ENCODE measurements around the gene TIAM2.

Gene TIAM2

DNA sequence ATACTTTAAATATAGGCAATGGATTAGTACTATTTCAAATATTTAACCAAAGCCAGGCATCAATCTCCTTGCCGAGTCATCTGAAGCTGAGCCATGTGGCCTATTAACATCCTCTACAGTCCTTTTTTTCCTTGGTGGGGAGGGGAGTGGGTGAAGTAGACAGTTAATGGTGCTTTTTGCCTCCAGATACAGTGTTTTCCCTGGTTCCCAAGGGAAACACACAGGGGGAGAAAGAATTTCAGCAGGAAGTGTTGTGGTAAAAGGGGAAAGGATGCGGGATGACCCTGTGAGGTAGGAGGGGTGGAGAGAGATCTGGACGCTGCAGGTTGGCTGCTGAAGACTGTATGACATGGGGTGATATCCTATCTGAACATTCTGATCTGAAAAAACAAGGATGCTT, 278.3 kb downstream of the TIAM2 start:
- TF ChIP-seq CTCF (IDR thresholded peaks at IDR 0.05; ENCODE audit: insufficient read depth, low read length, poor library complexity, severe bottlenecking) = no peak
- DNase-seq (ENCODE audit: extremely low read depth, insufficient read length) = no peak
- H3K4me3 ChIP-seq (replicated peaks; ENCODE audit: low read depth, low read length) = no peak overlapping the region
- H3K27me3 ChIP-seq (replicated peaks; ENCODE audit: control insufficient read depth, insufficient read depth, low read length) = no peaks in the 10 kb centered on the region
- H3K36me3 ChIP-seq (ENCODE audit: control insufficient read depth, insufficient read depth, low read length) = peaks cover 7% of the 10 kb centered on the region; the same call in 1 of the 2 replicates

DNA sequence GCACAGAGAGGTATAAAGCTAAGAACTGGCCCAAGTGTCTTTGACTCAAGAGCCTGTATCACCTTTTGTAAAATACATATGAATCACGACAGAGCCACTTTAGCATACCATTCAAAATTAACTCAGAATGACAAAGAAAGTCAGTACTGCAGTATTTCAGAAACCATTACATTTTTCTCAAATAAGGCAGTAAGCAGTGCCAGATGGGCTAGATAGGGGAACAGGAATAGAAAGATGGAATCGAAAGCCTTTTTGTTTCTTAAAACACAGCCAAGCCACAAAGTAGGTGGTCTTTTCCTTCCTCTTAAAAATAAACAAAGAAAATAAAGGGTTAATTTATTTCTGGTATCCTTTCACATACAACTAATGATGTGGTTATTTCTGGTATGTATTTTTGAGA, 279.0 kb downstream of the TIAM2 start:
- no peaks in the 10 kb centered on the region for H3K27me3 ChIP-seq (replicated peaks; ENCODE audit: control insufficient read depth, insufficient read depth, low read length)
- no peak for TF ChIP-seq CTCF (IDR thresholded peaks at IDR 0.05; ENCODE audit: insufficient read depth, low read length, poor library complexity, severe bottlenecking)
- DNase-seq (ENCODE audit: extremely low read depth, insufficient read length) = no peak
- no peak overlapping the region for H3K4me3 ChIP-seq (replicated peaks; ENCODE audit: low read depth, low read length)
- H3K36me3 ChIP-seq (ENCODE audit: control insufficient read depth, insufficient read depth, low read length) = peaks cover 7% of the 10 kb centered on the region; the same call in 1 of the 2 replicates

DNA sequence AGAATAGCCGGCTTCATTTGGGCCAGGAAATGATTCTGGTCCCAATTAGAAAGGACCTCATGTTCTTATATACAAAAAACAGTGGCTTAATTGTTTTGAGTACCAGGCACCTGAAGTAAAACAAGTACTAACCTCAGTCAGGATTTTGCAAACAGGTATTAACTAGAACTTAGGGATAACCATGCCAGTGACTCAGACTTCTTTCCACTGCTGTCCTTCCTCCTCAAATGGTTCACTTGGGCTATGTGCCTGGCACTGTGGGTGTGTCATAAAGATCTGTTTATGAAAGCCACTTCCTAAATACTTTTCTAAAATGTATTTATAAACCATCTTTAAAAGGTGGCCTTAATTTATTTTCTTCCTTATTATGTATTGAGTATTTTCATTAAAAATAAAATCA, 279.4 kb downstream of the TIAM2 start:
- no peak for TF ChIP-seq CTCF (IDR thresholded peaks at IDR 0.05; ENCODE audit: insufficient read depth, low read length, poor library complexity, severe bottlenecking)
- H3K36me3 ChIP-seq (ENCODE audit: control insufficient read depth, insufficient read depth, low read length) = peaks cover 7% of the 10 kb centered on the region; the same call in 1 of the 2 replicates
- H3K4me3 ChIP-seq (replicated peaks; ENCODE audit: low read depth, low read length) = no peak overlapping the region
- H3K27me3 ChIP-seq (replicated peaks; ENCODE audit: control insufficient read depth, insufficient read depth, low read length) = no peaks in the 10 kb centered on the region
- DNase-seq (ENCODE audit: extremely low read depth, insufficient read length) = no peak

DNA sequence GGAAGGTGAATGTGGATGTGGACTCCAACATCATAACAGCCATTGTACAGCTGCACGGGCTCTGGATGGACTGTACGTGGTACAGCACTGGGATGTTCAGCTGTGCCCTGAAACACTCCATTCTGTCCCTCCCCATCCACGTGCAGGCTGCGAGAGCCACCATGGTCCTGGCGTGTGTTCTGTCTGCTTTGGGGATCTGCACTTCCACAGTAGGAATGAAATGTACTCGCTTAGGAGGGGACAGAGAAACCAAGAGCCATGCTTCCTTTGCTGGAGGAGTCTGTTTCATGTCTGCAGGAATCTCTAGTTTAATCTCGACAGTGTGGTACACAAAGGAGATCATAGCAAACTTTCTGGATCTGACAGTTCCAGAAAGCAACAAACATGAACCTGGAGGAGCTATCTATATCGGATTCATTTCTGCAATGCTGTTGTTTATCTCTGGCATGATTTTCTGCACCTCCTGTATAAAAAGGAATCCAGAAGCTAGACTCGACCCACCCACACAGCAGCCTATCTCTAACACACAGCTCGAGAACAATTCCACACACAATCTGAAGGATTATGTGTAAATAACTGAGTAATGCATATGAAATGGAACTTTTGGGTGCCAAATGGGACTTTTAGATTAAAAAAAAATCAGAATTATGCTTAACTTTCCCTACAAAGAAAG, 280.8 kb downstream of the TIAM2 start:
- no peaks in the 10 kb centered on the region for H3K27me3 ChIP-seq (replicated peaks; ENCODE audit: control insufficient read depth, insufficient read depth, low read length)
- no peak for DNase-seq (ENCODE audit: extremely low read depth, insufficient read length)
- peaks cover 8% of the 10 kb centered on the region for H3K36me3 ChIP-seq (ENCODE audit: control insufficient read depth, insufficient read depth, low read length)
- TF ChIP-seq CTCF (IDR thresholded peaks at IDR 0.05; ENCODE audit: insufficient read depth, low read length, poor library complexity, severe bottlenecking) = no peak
- H3K4me3 ChIP-seq (replicated peaks; ENCODE audit: low read depth, low read length) = no peak overlapping the region

DNA sequence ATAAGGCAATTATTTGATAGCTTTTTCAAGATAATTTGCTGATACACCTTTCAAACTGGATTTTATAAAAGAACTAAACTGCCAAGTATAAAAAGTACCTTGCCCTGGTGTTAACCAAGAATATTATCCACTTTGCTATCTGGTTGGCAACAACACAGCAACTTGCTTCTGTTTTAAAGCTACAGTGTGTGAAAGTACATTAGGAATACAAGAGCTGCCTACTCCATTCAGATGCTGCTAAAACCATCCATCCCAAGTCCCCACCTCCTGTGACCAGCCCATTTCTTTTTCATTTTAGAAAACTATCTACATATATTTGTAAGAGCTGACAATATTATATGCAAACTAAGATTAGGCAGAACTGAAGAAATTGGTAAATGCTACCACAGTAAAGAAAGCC, 281.5 kb downstream of the TIAM2 start:
- TF ChIP-seq CTCF (IDR thresholded peaks at IDR 0.05; ENCODE audit: insufficient read depth, low read length, poor library complexity, severe bottlenecking) = no peak
- Histone ChIP-seq H3K4me3 (replicated peaks; ENCODE audit: low read depth, low read length) (no peak overlapping the region), H3K27me3 (replicated peaks; ENCODE audit: control insufficient read depth, insufficient read depth, low read length) (no peaks in the 10 kb centered on the region), H3K36me3 (ENCODE audit: control insufficient read depth, insufficient read depth, low read length) (peaks cover 8% of the 10 kb centered on the region)
- no peak for DNase-seq (ENCODE audit: extremely low read depth, insufficient read length)

Measured in GM06990 (cell line).